Measurements from ENCODE around the gene PLXNA3.

Gene PLXNA3

DNA sequence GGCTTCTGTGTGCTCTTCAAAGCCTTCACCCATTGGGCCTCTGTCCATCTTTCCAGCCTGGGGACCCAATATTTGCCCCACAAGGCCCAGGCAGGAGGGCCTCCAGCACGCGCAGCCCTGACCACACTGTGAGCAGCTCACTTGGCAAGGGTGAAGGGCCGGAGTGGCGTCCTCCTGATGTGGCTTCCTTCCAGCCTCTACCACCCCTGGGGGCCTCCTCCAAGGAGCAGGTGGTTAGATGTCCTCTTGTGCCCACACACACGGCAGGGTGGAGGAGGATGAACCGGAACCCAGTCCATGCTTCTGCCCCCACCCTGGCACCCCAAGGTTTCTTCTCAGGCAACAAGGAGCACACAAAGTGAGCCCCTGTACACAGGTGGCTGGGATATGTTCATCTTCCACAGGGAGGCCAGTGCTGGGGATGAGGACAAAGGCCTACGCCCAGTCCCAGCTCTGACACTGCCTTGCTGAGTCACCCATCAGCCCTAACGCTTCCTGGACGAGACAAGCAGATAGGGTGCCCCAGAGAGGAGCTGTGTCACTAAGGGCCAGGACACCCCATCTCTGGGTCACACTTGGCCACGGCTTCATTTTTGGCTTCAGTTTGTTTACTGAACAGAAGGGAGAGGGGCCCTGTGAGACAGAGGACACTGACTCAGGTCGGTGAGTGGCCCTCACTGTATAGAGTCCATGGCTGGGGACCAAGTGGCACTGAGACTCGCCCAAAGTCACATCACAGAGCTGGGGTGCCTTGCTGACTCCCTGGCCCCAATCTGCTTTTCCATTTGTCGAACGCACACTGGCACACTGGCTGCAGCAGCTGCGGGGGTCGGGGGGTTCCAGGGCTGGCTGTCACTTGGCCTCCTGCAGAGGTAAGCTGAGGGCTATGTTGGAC is 26.4 kb downstream of the PLXNA3 start:
- TF ChIP-seq, protein P1, sequence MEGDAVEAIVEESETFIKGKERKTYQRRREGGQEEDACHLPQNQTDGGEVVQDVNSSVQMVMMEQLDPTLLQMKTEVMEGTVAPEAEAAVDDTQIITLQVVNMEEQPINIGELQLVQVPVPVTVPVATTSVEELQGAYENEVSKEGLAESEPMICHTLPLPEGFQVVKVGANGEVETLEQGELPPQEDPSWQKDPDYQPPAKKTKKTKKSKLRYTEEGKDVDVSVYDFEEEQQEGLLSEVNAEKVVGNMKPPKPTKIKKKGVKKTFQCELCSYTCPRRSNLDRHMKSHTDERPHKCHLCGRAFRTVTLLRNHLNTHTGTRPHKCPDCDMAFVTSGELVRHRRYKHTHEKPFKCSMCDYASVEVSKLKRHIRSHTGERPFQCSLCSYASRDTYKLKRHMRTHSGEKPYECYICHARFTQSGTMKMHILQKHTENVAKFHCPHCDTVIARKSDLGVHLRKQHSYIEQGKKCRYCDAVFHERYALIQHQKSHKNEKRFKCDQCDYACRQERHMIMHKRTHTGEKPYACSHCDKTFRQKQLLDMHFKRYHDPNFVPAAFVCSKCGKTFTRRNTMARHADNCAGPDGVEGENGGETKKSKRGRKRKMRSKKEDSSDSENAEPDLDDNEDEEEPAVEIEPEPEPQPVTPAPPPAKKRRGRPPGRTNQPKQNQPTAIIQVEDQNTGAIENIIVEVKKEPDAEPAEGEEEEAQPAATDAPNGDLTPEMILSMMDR (IDR thresholded peaks at IDR 0.05; ENCODE audit: insufficient read depth, low read depth, low read length, missing control alignments), result no peak
- DNase-seq (ENCODE audit: low read depth), result no peak
- H3K4me3 ChIP-seq (ENCODE audit: low read depth, low read length), result no peak overlapping the region

DNA sequence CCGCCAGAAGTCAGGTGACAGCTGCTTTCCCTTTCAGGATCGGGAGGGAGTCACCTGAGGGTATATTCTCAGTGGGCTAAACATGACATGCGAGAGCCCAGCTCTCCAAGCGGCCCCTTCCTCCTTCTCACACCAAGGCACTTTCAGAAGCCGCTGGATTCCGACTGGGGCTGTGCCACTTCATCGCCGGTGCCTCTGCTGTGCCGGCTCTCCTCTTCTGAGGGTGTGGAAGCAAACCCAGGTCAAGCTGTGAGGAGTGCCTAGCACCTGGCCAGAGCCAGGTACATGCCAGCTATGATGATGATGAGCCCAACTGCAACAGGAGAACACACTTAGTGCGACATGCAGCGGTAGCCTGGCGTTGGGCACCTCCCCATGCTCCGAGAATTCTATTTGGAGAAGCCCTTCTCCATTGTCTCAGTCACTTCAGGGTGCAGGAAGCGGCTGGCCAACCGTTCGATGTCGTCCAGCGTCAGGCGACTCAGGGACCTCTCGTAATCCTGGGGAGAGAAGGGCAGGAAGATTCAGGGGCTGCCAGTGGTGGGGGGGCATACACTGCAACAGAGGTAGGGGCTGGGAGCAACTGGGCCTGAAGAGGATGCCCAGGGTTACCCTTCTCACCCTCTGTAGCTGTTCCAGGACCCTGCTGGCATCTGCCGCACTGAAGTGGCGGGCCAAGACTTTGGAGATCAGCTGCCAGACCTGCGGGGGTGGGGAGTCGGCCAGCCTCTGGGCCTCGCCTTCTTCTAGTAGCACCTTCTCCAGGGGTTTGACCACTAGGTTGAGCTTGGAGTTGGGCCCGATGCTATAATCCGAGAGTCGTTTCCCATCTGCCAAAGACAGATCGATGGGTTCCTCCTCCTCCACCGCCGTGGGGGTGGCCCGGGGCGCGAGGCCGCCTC is 27.3 kb downstream of the PLXNA3 start:
- H3K4me3 ChIP-seq (ENCODE audit: low read depth, low read length), result peak overlapping the region; percentile 78
- no peak for DNase-seq (ENCODE audit: low read depth)
- TF ChIP-seq, protein P1 (IDR thresholded peaks at IDR 0.05; ENCODE audit: insufficient read depth, low read depth, low read length, missing control alignments), result no peak

DNA sequence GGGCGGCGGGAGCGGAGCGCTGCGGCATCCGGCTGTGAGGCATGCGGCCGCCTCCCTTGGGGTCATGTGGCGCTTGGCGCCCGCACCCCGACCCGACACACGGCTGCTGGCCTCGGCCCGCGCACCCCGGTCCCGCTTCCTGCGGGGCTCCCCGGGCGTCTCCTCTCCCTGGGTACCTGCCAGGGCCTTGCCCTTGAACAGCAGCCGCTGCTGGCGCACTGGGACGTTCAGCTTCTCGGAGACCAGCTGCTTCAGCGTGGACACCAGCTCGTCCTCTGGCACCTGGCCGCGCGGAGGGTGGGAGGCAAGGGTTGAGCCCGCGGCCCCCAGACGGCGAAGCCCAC is 27.9 kb downstream of the PLXNA3 start:
- peak overlapping the region; percentile 78 for H3K4me3 ChIP-seq (ENCODE audit: low read depth, low read length)
- DNase-seq (ENCODE audit: low read depth), result peak; percentile 21
- TF ChIP-seq, protein P1 (IDR thresholded peaks at IDR 0.05; ENCODE audit: insufficient read depth, low read depth, low read length, missing control alignments), result no peak

DNA sequence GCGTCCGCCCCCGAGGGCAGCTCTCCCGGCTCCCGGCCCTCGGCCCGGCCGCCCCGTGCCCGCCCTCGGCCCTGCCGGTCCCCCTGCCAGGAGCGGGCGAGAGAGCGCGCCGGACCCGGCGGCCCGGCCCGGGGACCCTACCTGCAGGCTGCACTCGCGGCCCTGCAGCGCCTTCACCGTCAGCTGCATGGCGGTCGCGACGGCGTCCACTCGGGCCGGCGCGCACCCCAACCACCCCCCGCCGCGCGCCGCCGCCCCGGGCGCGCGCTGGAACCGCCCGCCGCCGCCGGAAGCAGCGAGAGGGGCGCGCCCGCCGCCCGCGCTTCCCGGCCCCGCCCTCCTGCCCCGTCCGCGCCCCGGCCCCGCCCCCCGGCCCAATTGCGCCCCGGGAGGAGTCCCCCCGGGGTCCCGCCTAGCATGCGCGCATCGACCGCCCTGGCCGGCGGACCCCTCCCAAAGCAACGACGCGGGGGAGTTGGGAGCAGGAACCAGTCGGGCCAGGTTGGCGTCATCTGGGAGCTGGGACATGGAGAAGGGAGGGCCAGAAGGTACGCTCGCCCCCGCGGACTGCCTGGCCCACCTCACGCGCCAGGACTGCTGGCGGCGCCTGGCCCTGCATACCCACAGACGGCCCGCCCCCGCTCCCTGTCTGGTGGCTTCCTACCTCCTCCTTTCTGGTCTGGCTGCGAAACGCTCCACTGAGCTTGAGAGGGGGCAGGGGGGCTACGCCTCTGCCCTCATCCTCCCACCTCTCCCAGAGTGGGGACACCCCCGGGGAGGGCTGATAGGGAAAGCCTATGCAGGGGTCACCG is 28.5 kb downstream of the PLXNA3 start, which contains the start of gene UBL4A:
Gene UBL4A (minus strand): TSS at position 220 of the 812 bp plus-strand sequence. CDS start 31 bp downstream, at position 189.
- peak; percentile 59 for DNase-seq (ENCODE audit: low read depth)
- TF ChIP-seq, protein P1 (IDR thresholded peaks at IDR 0.05; ENCODE audit: insufficient read depth, low read depth, low read length, missing control alignments), result no peak
- H3K4me3 ChIP-seq (ENCODE audit: low read depth, low read length), result peak within 1 kb of the TSS; percentile 78

GRCh38 chrX:154487518-154488290 is 29.6 kb downstream of the PLXNA3 start:
- no peak for DNase-seq (ENCODE audit: low read depth)
- no peak overlapping the region for H3K4me3 ChIP-seq (ENCODE audit: low read depth, low read length)
- TF ChIP-seq, protein P1 (IDR thresholded peaks at IDR 0.05; ENCODE audit: insufficient read depth, low read depth, low read length, missing control alignments), result no peak
